Keratinocyte (primary cell): ENCODE data around the gene LANCL1. TPM values are rescaled to one million over a fixed set of nuclear protein-coding genes. Genes with fewer than 3 reads are reported as not detected.

ENCODE experiments used
- DNase-seq: peaks from one replicate; pipeline ENCODE4 v3.0.0-alpha.2; 2011; ENCODE audit warnings: low read depth, missing footprints, low spot score
- FAIRE-seq: peaks from 2 replicates; lab custom pipeline; 2011; peaks lifted over from hg19 to GRCh38; lab: Jason Lieb, UNC
- H2AFZ ChIP-seq: 2 replicates; pipeline ENCODE4 v1.6.0; 2012; ENCODE audit warnings: low read length, control low read depth, inconsistent platforms; ENCODE audit not compliant: control insufficient read depth
- H3K27ac ChIP-seq: 2 replicates; pipeline ENCODE4 v1.5.1; 2011; ENCODE audit warnings: low read length; ENCODE audit not compliant: control insufficient read depth, insufficient read depth
- H3K27me3 ChIP-seq: 3 replicates; pipeline ENCODE4 v1.6.0; 2011; ENCODE audit warnings: low read length; ENCODE audit not compliant: control insufficient read depth, insufficient read depth; ENCODE audit errors: extremely low read depth
- H3K36me3 ChIP-seq, 2 experiments: 2 replicates in 1 of 2; 3 replicates in 1 of 2; pipeline ENCODE4 v1.5.1; 2011; ENCODE audit warnings: low read length in 2 of 2, mild to moderate bottlenecking in 1 of 2; ENCODE audit not compliant: control insufficient read depth in 2 of 2, insufficient read depth in 2 of 2; ENCODE audit errors: extremely low read depth in 1 of 2
- H3K4me1 ChIP-seq: 3 replicates; pipeline ENCODE4 v1.5.1; 2011; ENCODE audit warnings: low read length; ENCODE audit not compliant: control insufficient read depth, insufficient read depth; ENCODE audit errors: extremely low read depth
- H3K4me2 ChIP-seq: 3 replicates; pipeline ENCODE4 v1.6.0; 2011; ENCODE audit warnings: low read depth, low read length; ENCODE audit not compliant: control insufficient read depth, insufficient read depth; ENCODE audit errors: extremely low read depth
- H3K4me3 ChIP-seq, 3 experiments: fragments of 200-600 bp in 1 of 3; sonication (generic) in 1 of 3; 2 replicates in 2 of 3; 3 replicates in 1 of 3; pipeline ENCODE4 v1.5.1; 2011 to 2016; ENCODE audit warnings: low read length in 3 of 3, mild to moderate bottlenecking in 3 of 3, control low read depth in 2 of 3, inconsistent platforms in 1 of 3, low read depth in 1 of 3, mixed read lengths in 1 of 3, mixed run types in 1 of 3, moderate library complexity in 1 of 3; ENCODE audit not compliant: control insufficient read depth in 2 of 3, insufficient read depth in 2 of 3; ENCODE audit errors: extremely low read depth in 1 of 3
- H3K79me2 ChIP-seq: 2 replicates; pipeline ENCODE4 v1.6.0; 2012; ENCODE audit warnings: low read length; ENCODE audit not compliant: control insufficient read depth, insufficient read depth
- H3K9ac ChIP-seq: 3 replicates; pipeline ENCODE4 v1.6.0; 2011; ENCODE audit warnings: low read length; ENCODE audit not compliant: control insufficient read depth, insufficient read depth; ENCODE audit errors: extremely low read depth
- H3K9me1 ChIP-seq: 3 replicates; pipeline ENCODE4 v1.6.0; 2011; ENCODE audit warnings: low read length; ENCODE audit not compliant: control insufficient read depth, insufficient read depth; ENCODE audit errors: extremely low read depth
- H3K9me3 ChIP-seq: 2 replicates; pipeline ENCODE4 v1.5.1; 2012; ENCODE audit warnings: low read depth, low read length; ENCODE audit not compliant: control insufficient read depth
- H4K20me1 ChIP-seq: 3 replicates; pipeline ENCODE4 v1.6.0; 2011; ENCODE audit warnings: low read length; ENCODE audit not compliant: control insufficient read depth, insufficient read depth; ENCODE audit errors: extremely low read depth
- EZH2 ChIP-seq: IDR thresholded peaks from one replicate; pipeline ENCODE4 v1.6.1; 2012; ENCODE audit warnings: inconsistent platforms, mild to moderate bottlenecking, low read length, moderate library complexity
- dilution Hi-C: fragments of 300-500 bp; cut with MboI; formaldehyde crosslinking; loops from one replicate; pipeline ENCODE4 v1.7.0; 2020; ENCODE audit warnings: low sequenced_read_pairs; ENCODE audit not compliant: extremely low pct_ligation_motif_present
- polyA minus RNA-seq, 3 experiments: library from RNA; depleted of rRNA, polyadenylated mRNA; stranded (reverse); fragments of >200 nt; gene quantifications; 1 replicate in 1 of 3; 2 replicates in 1 of 3; 3 replicates in 1 of 3; pipeline ENCODE4 v1.2.3, GENCODE V29; 2011
- polyA plus RNA-seq, 5 experiments: library from polyadenylated mRNA; depleted of rRNA in 3 of 5; stranded (reverse) in 3 of 5; stranded (forward) in 1 of 5; unstranded in 1 of 5; fragments of >200 nt; gene quantifications; 1 replicate in 1 of 5; 2 replicates in 3 of 5; 3 replicates in 1 of 5; pipeline versions ENCODE4 v1.2.1 to v1.2.3, GENCODE V29; 2011 to 2012; ENCODE audit warnings: missing spikeins in 2 of 5, low read depth in 1 of 5, low replicate concordance in 1 of 5
- TF ChIP-seq, protein P1 (sequence below), 3 experiments: IDR thresholded peaks in 1 of 3; conservative IDR thresholded peaks in 1 of 3; optimal IDR thresholded peaks in 1 of 3; 2 replicates in 2 of 3; 3 replicates in 1 of 3; pipeline versions ENCODE3 to v1.5.1; 2011; ENCODE audit warnings: low read length in 3 of 3, mild to moderate bottlenecking in 3 of 3, moderate library complexity in 2 of 3, control low read depth in 1 of 3, inconsistent platforms in 1 of 3; ENCODE audit not compliant: insufficient read depth in 2 of 3; ENCODE audit errors: extremely low read depth in 1 of 3

Gene LANCL1, protein sequence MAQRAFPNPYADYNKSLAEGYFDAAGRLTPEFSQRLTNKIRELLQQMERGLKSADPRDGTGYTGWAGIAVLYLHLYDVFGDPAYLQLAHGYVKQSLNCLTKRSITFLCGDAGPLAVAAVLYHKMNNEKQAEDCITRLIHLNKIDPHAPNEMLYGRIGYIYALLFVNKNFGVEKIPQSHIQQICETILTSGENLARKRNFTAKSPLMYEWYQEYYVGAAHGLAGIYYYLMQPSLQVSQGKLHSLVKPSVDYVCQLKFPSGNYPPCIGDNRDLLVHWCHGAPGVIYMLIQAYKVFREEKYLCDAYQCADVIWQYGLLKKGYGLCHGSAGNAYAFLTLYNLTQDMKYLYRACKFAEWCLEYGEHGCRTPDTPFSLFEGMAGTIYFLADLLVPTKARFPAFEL
- polyA plus RNA-seq, result 70.1 to 91.5 TPM (median 86.4 TPM) in 3 replicates
- 13.0 TPM for polyA plus RNA-seq (2011; ENCODE audit: low read depth)
- 51.0 and 85.5 TPM in 2 replicates for polyA plus RNA-seq (2011; cell fraction: cytosol; rRNA removed)
- polyA plus RNA-seq (2011; cell fraction: nucleus; rRNA removed), result 83.6 and 95.8 TPM in 2 replicates
- polyA plus RNA-seq (2012; ENCODE audit: low replicate concordance), result 25.6 and 47.2 TPM in 2 replicates
- 51.8 to 133 TPM (median 129 TPM) in 3 replicates for polyA minus RNA-seq
- polyA minus RNA-seq (2011; cell fraction: cytosol; rRNA and poly(A)+ RNA removed), result 64.5 TPM
- polyA minus RNA-seq (2011; cell fraction: nucleus; rRNA and poly(A)+ RNA removed), result 52.3 and 110 TPM in 2 replicates

DNA sequence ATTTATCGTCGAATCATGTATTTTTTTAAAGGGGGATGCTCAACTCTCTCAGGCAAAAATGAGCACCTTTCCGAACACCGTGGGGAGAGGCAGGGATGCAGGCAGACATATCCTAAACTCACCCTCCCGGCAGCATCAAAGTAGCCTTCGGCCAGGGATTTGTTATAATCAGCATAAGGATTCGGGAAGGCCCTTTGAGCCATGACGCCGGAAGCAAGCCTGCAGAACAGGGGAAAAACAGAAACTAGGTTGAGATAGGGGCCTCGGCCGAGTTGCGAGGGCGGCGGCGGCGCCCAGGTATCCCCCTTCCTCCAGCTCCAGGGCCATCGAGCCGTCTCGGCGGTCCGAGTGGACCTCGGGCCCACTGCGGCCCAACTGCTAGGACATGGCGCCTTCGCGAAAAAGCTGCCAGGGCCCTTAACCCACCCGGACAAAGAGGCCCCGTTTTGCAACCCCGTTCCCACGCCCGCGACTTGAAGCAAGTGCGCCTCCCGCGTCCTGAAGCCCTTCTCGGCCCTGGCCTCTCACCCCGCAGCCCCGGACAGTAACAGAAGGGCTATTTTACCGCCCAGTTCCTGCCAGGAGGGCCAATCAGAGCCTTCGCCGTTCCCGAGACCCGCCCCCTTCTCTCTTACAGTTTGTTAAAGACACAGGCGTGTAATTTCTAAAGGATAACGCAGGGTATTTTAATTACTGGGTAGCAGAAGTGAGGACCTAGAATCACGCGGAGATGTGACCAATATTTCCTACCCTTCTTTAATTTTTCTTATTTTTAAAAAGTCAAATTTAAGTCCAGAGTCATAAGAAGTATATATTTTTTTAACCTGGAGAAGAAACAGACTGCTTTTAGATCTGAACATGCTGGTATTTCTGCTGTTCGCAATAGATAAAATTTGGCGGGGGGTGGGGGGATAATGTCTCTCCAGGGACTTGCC is at the start of gene LANCL1:
LANCL1 (minus strand) TSS at position 566 of the 935 bp plus-strand sequence; CDS start at position 203, 363 bp downstream.
- dilution Hi-C loops, result no loop called here
- Histone ChIP-seq H3K36me3 (peaks cover 2 to 5% of the 10 kb centered on the region in 2 experiments), H3K9me1 (no peaks in the 10 kb centered on the region), H3K79me2 (peaks cover 15% of the 10 kb centered on the region), H3K27me3 (no peaks in the 10 kb centered on the region), H3K4me1 (peaks cover 10% of the 10 kb centered on the region), H2AFZ (peak within 1 kb of the TSS; percentile 95), H3K9me3 (no peaks in the 10 kb centered on the region), H3K4me2 (peak within 1 kb of the TSS; percentile 96), H3K27ac (peak within 1 kb of the TSS; percentile 78), H3K9ac (peak within 1 kb of the TSS; percentile 80), H3K4me3 (peak within 1 kb of the TSS; percentile 80 to 86 (median 82)), H4K20me1 (no peaks in the 10 kb centered on the region)
- FAIRE-seq, result peak; percentile 84
- DNase-seq, result peak; percentile 21
- TF ChIP-seq, protein P1, sequence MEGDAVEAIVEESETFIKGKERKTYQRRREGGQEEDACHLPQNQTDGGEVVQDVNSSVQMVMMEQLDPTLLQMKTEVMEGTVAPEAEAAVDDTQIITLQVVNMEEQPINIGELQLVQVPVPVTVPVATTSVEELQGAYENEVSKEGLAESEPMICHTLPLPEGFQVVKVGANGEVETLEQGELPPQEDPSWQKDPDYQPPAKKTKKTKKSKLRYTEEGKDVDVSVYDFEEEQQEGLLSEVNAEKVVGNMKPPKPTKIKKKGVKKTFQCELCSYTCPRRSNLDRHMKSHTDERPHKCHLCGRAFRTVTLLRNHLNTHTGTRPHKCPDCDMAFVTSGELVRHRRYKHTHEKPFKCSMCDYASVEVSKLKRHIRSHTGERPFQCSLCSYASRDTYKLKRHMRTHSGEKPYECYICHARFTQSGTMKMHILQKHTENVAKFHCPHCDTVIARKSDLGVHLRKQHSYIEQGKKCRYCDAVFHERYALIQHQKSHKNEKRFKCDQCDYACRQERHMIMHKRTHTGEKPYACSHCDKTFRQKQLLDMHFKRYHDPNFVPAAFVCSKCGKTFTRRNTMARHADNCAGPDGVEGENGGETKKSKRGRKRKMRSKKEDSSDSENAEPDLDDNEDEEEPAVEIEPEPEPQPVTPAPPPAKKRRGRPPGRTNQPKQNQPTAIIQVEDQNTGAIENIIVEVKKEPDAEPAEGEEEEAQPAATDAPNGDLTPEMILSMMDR (optimal IDR thresholded peaks at IDR 0.05 in 1 of 3, IDR thresholded peaks at IDR 0.05 in 1 of 3, conservative IDR thresholded peaks at IDR 0.05 in 1 of 3; ENCODE audit: extremely low read depth in 1 of 3, insufficient read depth in 2 of 3, low read length in 3 of 3), result peak in 1 of 3 experiments; percentile 3
- no peak for TF ChIP-seq EZH2

DNA sequence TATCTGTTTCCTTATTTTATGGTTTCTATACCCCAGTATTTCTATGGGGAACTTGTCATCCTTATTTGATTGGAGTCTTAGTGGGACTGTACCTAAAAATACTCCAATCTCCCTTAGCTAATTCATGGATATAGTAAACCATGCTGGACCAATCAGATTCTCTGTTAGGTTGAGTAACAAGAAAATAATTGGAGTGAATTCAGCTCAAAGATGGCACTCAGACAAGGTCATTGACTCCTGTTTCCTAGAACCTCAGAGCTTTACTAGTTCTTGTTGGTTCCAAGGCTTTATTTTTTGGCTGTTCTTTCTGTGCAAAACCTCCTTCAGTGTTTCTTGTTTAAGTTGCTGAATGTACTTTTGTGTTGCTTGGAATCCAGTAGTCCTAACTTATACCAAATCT is 48.0 kb upstream of the LANCL1 start:
- TF ChIP-seq, protein P1 (optimal IDR thresholded peaks at IDR 0.05 in 1 of 3, IDR thresholded peaks at IDR 0.05 in 1 of 3, conservative IDR thresholded peaks at IDR 0.05 in 1 of 3; ENCODE audit: extremely low read depth in 1 of 3, insufficient read depth in 2 of 3, low read length in 3 of 3), result no peak
- no peak for TF ChIP-seq EZH2
- no peak overlapping the region for H2AFZ ChIP-seq
- no peak overlapping the region for H3K27ac ChIP-seq
- DNase-seq (no peak), FAIRE-seq (no peak)
- no peak overlapping the region for H3K4me2 ChIP-seq
- no peaks in the 10 kb centered on the region for H3K27me3 ChIP-seq
- no peak overlapping the region for H3K4me3 ChIP-seq
- H3K79me2 ChIP-seq, result no peaks in the 10 kb centered on the region
- H4K20me1 ChIP-seq, result no peaks in the 10 kb centered on the region
- no peak overlapping the region for H3K9ac ChIP-seq
- dilution Hi-C loops, result no loop called here
- H3K9me3 ChIP-seq, result no peaks in the 10 kb centered on the region
- no peaks in the 10 kb centered on the region for H3K36me3 ChIP-seq
- H3K9me1 ChIP-seq, result no peaks in the 10 kb centered on the region
- H3K4me1 ChIP-seq, result no peaks in the 10 kb centered on the region
